ENCODE measurements around the gene DAO.

- no peak for TF ChIP-seq CTCF (IDR thresholded peaks at IDR 0.05 in 4 of 5, conservative IDR thresholded peaks at IDR 0.05 in 1 of 5)
- no peak for TF ChIP-seq POLR2A (IDR thresholded peaks at IDR 0.05)
Measured at GRCh38 chr12:108888031-108888430, 8.1 kb downstream of the DAO start.
